ENCODE results near the gene SLC17A9.

Gene SLC17A9, protein sequence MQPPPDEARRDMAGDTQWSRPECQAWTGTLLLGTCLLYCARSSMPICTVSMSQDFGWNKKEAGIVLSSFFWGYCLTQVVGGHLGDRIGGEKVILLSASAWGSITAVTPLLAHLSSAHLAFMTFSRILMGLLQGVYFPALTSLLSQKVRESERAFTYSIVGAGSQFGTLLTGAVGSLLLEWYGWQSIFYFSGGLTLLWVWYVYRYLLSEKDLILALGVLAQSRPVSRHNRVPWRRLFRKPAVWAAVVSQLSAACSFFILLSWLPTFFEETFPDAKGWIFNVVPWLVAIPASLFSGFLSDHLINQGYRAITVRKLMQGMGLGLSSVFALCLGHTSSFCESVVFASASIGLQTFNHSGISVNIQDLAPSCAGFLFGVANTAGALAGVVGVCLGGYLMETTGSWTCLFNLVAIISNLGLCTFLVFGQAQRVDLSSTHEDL

DNA sequence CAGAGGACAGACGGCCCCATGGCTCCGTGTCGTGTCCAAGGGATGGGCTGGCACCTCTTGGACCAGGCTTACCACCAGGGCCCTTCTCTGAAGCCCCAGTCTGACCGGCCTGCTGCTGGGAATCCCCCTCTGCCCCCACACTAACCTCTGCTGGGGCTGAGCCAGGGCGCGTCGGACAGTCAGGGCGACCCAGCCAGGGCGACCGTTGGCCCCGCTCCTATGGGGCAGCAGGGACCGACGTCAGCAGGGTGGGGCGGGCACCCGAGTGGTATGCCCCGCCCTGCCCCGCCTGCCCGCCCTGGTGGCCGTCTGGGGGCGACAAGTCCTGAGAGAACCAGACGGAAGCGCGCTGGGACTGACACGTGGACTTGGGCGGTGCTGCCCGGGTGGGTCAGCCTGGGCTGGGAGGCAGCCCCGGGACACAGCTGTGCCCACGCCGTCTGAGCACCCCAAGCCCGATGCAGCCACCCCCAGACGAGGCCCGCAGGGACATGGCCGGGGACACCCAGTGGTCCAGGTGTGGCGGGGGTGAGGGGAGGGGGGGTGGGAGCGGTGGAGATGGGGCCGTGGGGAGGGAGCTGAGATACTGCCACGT lies at the start of gene SLC17A9:
TSS of gene SLC17A9 (plus strand) at position 337 of the 595 bp plus-strand sequence. CDS start at position 459, 122 bp downstream.
- DNase-seq, result no peak

DNA sequence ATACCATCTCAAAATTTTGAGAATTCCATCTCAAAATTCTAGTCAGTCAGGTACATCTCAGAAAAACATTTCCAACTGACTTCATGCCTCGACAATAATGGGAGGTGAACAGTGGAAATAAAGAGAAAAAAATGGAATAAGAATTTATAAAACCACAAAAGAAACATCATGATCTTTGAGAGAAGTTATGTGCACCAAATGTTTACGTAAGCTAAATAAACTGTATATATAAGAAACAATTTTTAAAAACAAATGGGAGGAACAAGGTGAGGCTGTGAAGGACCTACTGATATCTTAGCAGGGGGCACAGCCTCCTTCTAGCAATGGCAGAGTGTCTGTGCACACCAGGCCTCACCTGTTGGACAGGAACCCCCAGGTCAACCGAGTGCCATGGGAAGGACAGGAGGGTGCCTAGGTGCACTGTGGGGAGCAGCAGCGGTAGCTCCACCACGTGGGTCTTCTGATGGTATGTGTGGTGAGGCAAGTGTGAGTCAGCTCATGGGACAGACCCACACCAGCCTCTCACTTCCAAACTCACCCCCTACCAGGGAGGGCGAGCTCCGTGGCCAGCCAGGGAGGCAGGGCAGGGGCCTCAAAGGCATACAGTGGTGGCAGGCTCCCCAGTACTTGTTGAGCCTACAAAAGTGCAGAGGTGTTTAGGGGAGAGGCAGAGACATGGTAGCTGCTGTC lies 49.4 kb upstream of the SLC17A9 start:
- DNase-seq, result no peak

DNA sequence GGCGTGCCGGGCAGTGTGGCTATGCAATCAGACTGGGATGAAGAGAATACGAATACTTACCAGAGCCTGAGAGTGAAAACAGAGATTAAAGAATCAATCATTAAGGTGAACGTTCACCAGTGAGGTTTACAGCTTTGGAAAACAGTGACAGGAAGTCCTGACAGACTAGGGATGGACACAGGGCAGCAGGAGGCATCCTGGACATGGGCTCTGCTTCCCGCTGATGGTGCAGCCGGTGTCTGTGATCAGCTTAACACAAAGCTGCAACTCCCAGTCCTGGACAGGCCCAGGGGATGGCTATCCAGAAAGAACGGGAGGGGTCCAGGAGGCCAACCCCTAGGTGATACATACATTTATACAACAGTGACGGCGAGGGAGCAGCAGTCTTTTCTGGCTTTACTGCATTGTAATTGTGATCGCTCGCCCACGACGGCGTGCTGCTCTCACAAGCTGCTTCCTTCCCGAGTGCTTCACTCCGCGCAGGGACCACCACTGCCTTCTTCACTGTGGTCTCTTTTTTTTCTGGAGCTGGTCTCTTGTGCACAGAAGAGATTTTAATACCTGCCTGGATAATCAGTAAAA lies 46.9 kb upstream of the SLC17A9 start:
- DNase-seq, result no peak

DNA sequence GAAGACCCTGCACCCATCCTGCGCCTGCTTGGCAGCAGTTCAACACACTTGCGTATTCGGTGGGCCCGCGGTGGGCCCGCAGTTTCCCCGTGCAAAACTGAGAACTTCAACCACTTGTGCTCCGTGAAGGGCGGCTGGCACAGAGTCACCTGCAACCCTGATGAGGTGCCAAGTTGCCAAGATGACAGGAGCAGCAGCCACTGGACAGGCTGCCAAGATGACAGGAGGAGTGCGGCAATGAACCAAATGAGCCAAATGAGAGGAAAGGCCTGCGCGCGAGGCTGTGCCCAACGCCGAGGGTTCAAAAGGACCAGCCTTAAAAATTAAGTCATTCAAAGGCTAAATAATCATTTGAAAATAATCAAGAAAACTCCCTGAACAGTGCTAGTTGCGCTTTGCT lies 46.3 kb upstream of the SLC17A9 start:
- DNase-seq, result no peak

DNA sequence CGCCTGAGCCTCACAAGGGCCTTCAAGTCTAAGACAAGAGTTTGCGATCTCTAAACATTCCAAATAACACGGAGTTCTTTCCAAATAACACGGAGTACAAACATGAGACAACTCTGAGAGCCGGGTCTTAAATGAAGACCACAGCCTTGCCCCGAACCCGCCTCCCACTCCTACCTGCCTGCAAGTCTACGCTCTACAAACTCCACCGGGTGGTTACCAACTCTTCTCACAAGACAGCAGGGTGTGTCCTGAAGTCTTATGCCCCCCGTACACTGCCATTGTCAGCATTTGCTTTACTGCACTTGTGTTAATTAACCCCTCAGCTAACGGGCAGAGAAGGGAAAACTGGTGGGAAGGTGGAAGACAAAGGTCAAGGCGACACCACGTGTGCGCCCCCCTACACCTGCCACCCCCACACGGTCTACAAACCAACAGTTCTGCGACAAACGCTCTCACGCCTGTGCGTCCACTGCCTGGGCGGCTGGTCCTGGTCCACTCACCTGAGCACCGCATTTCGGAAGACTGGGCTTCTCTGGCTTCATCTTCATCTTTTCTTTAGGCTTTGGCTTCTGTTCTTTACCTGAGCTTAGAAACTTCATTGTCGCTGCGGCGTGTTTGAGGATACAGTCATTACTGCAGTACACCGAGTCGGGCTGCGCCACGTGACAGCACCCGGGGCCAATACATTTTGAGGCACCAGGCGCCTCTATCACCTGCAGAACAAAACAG lies 45.7 kb upstream of the SLC17A9 start:
- DNase-seq, result no peak

DNA sequence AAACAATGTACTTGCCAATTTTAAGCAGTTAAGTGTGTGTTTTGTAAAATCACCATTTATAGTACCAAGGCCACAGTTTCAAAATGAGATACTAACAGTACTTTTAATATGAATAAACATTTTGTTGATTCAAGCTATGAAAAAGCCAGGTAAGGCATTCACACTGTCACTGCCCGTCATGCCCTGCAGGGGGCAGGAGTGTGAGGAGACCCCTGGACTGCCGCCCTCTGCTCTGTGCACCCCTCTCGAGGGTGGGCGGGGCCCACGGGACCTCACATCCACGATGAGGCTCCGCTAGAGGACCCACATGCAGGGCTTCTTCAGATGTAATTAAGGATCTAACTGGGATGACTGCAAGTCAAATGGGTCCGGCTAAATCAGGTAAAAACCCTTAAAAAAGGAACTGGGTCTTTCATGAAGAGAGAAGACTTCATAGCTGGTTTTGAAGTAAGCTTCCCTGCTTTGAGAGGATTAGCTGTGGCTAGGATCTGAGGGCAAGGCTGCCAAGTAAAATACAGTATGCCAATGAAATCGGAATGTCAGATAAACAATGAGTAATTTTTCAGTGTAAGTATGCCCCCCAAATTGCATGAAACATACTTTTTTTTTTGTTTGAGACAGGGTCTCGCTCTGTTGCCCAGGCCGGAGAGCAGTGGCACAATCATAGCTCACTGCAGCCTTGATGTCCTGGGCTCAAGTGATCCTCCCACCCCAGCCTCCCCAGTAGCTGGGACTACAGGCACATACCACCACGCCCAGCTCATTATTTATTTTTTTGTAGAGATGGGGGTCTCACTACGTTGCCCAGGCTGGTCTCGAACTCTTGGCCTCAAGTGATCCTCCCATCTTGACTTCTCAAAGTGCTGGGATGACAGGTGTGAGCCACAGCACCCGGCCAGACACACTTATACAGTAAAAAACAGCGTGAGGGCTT lies 44.9 kb upstream of the SLC17A9 start:
- DNase-seq, result no peak

DNA sequence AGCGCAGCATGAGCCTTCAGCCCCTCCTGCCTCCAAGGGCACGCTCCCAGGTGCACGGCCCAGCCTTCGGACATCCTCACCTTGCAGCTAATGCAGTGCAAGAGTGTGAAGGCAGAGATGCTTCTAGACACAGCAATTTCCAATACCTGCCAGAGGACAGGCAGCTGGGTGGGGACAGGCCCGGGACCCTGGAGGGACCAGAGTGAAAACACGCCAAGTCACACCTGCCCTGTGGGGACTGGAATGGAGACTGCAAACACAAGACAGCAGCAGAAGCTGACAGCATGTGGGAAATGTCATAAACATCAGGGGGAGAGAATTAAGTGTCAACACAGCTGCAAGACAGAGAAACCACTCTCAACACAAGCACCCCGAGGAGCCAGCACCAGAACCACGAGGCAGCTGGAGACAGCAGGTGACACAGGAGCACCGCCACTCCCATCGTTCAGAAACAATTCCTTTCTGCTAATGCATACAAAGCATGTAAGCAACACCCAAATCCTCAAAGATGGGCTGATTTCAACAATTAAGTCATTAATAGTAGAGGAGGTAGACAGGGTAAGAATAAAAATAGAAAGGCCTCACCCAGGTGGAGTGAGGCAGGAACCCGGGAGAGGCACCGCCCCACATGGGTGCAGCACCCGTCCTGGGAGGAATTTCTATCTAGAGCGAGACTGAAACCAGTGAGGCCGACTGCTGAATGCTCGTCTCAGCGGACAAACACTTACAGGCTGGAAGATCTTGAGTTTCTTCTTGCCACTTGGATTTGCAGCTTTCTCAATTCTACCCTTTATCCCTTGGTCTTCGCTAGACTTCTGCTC lies 43.3 kb upstream of the SLC17A9 start:
- peak; percentile 95 for DNase-seq

DNA sequence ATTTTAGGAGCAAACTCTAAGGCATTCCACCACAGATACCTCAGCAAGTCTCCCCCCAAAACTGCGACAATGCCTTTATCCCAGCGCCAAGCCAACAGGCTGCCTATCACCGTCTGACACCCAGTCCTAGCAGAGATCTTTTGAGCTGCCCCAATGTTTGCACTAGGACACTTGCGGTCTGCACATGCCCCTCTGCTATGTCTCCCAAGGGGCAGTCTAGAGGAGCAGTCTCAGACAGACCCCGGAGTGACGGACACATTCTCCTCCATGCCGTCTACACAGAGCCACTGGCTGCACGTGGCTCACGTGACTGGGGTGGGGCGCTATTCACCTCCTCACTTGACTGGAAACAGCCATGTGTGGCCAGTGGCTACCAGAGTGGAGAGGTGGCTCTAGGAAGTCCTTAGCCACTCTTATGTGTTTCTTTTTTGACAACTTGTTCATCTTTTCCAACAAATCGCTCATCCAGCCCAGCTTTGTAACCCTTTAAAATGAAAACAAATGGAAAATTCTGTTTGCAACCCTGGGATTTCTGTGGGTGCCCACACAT lies 42.2 kb upstream of the SLC17A9 start:
- no peak for DNase-seq

DNA sequence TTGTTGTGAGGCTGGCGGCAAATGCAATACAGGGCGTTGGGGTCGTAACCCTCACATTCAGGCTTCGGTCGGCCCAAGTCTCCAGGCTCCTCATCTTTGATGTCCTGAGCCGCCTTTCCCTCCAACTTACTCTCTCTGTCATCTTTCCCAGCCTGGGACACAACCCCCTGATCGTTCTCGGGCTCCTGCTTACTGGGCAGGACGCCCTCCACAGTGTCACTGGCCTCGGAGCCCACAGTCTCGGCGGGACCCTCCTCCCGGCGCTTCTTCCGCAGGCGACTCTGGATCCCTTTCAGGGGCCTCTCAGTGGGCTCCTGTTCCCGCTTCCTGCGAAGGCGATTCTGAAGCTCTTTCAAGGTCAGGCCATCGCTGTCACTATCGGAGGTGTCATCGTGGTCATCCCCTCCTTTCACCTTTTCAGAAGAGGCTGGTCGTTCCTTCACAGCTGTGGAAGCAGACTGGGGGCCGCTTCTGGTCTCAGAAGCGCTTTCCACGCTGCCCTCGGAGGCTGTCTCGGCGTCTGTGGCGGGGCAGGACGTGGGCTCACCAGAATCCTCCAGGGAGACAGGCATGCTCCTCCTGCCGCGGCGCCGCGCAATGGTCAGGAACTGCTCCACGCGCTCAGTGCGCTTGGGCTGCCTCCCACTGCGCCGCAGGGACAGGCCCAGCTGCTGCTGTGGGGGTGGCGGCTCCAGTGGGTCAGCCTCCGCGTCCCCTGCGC lies 41.6 kb upstream of the SLC17A9 start:
- no peak for DNase-seq

DNA sequence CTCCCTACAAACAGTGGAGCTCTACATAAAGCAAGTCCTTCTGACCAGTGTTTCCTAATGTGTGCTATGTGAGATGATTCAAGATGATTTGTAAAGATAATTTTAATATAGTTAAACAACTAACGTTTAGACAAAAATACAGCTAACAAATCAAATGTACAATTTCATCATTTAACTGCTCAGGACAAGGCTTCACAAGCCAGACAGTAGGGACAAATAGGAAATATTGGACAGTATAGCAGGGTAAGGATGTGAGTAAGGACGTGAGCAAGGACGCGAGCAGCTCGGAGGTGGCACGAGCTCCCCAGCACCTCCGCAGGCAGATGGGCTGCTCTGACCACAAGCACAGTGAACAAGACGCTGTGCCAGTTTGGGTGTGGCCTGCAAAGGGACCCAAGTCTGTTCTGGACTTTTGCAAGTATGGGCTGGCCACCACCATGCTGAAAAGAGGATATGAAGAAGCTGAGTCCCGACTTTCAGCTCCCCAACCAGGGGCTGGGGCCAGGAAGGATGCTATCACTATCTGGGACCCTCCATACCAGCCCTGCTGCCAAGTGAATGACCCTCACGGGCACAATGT lies 40.7 kb upstream of the SLC17A9 start:
- DNase-seq, result no peak

DNA sequence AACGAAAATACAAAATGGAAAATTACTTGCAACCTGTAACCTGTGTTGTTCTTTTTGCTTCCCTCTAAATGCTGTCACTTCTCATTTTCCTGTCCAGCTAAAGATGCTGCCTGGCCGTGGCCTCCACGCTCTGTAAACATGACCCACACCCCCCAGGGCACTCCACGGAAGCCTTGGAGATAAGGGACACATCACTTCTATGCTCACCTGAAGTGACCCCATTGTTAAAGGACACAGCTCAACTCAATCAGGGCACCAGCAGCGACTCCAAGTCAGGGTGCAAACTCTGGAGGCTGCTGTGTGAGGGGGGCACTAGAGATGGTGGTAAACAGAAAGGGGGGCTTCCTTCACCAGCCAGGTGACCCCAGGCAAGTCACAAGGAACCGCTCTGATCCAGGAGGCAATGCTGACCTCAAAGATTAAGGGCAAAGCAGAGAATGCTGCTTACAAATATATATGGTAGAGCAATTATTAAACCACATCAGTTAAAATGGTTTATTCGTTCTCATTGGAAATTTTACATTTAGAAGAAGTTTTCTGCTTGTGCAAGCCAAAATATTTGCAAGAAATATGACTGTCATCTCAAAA lies 39.4 kb upstream of the SLC17A9 start:
- no peak for DNase-seq

DNA sequence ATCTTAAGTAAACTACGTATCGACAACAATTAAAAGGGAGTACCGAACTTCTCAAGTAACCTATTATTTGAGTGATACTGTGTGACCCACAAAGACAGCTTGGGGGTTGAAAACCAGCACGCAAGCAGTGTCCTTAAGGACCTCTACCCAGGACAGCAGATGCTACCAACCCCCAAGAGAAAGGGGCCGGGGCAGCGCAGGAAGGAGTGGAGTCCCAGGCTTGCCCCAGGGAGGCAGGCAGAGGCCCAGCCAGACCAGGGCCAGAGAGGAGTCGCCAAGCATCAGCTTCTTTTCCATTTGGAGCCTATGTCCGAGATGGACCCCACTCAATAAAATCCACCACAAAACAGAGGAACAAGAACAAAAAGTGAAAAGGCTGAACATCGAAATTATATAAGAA lies 38.1 kb upstream of the SLC17A9 start:
- DNase-seq, result no peak

DNA sequence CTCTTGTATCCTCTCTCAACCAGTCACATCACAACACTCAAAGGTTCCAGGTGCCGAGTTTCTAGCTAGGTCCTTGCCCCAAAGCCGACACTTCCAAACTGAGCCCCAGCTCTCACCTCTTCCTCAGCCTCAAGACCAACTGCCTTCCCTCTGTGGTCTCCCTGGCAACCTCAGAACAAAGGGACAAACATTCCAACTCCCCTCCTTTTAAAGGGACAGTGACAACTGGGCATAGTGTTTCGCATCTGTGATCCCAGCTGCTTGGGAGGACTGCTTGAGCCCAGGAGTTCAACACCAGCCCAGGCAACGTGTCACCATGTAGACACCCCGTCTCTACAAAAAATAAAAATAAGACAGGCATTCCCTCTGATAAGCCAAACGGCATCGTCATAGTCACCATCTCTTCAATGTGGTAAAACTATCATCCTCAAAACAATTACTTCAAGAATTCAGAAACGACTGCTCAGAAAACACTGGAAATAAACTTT lies 37.5 kb upstream of the SLC17A9 start:
- peak; percentile 22 for DNase-seq

DNA sequence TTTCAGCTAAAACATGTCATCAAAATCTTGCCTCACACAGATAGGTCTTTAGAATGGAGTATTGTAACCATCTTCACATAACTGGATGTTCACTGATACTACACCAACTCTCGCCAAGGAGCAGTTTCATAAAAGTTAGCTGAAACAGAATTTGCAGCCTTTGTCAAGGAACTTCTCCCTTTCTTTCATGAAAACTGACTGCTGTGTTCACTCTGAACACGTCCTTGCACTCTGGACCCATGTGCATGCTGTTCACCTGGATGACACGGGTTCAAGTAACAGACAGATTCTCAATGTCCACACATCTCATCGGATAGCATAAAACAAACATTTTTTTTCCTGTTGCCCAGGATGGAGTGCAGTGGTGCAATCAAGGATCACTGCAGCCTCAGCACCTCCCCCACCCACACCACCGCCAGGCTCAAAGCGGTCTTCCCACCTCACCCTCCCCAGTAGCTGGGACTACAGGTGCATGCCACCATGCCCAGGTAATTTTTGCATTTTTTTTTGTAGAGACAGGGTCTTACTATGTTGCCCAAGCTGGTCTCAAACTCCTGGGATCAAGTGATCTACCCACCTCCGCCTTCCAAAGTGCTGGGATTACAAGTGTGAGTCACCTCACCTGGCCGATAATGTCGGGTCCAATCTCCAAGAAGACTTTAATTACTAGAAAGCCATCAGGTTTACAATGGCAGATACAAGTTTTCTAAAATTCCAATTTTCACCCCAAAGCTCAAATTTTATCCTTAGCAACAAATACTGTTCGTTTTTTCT lies 35.6 kb upstream of the SLC17A9 start:
- no peak for DNase-seq

DNA sequence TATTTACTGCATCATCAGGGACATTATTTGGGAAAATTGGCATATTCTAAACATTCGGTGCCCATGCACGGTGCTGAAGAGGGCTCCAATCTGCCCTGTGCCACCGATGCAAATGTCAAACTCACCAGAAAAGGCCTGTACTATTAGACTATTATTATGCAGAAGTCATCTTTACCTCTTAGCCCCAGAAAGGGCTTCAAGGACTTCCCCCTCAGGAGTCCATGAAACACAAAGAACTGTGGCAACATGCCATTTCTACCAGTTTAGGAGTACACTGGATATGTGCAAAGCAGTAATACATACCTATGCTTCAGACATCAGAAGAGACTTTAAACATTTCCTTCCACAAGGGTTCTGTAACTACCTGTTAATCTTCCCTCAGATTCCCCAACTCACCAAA lies 34.8 kb upstream of the SLC17A9 start:
- no peak for DNase-seq

DNA sequence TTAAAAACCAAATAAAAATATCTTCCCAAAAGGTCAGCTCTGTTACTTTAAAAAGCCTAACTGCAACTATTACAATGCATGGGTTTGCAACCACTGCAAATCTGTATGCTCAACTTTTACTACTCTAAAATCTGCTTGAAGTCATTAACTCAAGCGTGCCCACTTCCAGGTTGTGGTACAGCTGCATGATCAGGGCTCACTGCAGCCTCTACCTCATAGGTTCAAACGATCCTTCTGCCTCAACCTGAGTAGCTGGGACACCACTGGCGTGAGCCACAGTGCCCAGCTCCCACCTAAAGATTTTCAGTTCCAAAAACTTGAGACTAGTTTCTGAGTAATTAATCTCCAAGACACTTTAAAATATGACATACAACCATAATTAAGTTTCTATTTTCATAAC lies 34.4 kb upstream of the SLC17A9 start:
- no peak for DNase-seq

DNA sequence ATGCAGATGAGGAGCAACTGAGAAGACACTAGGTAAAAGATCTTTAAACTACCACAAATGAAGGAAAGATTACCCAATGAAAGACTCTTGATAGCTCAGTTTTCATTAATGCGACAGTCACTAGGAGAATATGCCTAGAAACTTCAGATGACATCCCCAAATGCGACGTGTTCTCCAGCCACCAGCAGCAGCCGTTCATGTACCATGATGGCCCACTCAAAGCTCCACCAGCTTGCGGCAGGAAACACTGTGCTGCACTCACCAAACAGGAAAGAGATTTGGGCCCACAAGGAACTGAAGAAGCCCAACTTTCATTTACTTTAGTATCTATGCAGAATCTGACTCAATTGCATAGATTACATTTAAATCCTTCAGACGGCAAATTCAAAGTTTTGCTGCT lies 33.7 kb upstream of the SLC17A9 start:
- no peak for DNase-seq

DNA sequence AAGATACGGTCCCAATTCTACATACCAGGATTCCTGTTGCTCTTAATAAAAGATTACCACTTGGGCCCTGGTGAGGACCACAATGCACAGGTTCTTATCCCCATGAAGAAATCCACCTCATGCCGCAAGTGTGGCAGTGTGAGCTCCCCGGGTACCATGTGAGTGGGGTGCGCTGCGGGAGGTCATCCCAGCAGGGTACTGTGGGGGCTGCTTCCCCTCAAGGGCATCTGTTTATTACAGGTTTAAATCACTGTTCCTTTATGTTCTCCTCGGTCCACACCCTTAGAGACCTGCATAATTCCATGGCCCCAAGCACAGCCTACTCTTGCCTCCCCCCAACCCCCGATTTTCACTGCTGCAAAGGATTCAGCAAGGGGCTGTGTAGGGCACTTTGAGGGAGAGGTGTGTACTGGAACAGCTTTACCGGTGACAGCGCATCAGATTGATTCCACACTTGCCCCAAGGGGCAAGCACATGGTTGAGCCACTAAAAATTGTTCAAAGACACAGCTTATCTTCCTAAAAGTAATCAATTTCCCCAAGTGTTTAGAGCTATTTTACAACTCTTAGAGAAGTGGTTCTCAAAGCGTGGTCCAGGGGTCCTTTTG lies 32.4 kb upstream of the SLC17A9 start:
- DNase-seq, result no peak
